ENCODE data around the gene HEPHL1. TPM values are rescaled to one million over a fixed set of nuclear protein-coding genes. Genes with fewer than 3 reads are reported as not detected.

The HEPHL1 gene
- polyA plus RNA-seq, 3 donors, result not detected

- Histone ChIP-seq H4K20me1 (ENCODE audit: insufficient read depth, low read length) (no peaks in the 10 kb centered on the region), H3K27me3 (ENCODE audit: control insufficient read depth in 2 of 2, insufficient read depth in 2 of 2, low read length in 2 of 2) (no peaks in the 10 kb centered on the region), H3K4me2 (replicated peaks; ENCODE audit: extremely low read depth, low read length, poor library complexity, severe bottlenecking) (no peak overlapping the region), H2AFZ (ENCODE audit: insufficient read depth, low read depth, low read length, poor library complexity, severe bottlenecking) (no peak overlapping the region), H3K27ac (ENCODE audit: low read depth in 1 of 2, low read length in 2 of 2) (no peak overlapping the region), H3K79me2 (ENCODE audit: insufficient read depth, low read length) (no peaks in the 10 kb centered on the region), H3K36me3 (replicated peaks in 1 of 2; ENCODE audit: control insufficient read depth in 1 of 2, insufficient read depth in 2 of 2, low read length in 2 of 2) (no peaks in the 10 kb centered on the region), H3K9ac (ENCODE audit: insufficient read depth, low read length, poor library complexity, severe bottlenecking) (no peak overlapping the region), H3K9me3 (replicated peaks in 1 of 2; ENCODE audit: control insufficient read depth in 1 of 2, insufficient read depth in 1 of 2, low read length in 2 of 2) (peaks cover 0 to 4% of the 10 kb centered on the region in 2 donors), H3K4me3 (replicated peaks in 1 of 3; ENCODE audit: low read depth in 2 of 3, low read length in 3 of 3) (no peak overlapping the region), H3K4me1 (ENCODE audit: control insufficient read depth in 1 of 2, insufficient read depth in 2 of 2, low read length in 2 of 2) (no peaks in the 10 kb centered on the region)
- no peak for DNase-seq
- Mint-ChIP-seq H3K4me3 (no peak overlapping the region), H3K4me1 (no peaks in the 10 kb centered on the region), H3K9me3 (peaks cover 0 to 3% (median 2%) of the 10 kb centered on the region in 7 donors), H3K27ac (no peak overlapping the region), H3K36me3 (no peaks in the 10 kb centered on the region), H3K27me3 (ENCODE audit: low read depth in 3 of 3) (peaks cover 0 to 7% (median 5%) of the 10 kb centered on the region in 3 donors)
- WGBS (ENCODE audit: insufficient coverage), result 99% methylated on average over 5 of the region's 6 CpGs
- intact Hi-C loops (cut with micrococcal nuclease), result no loop called here
- no peak for TF ChIP-seq CTCF (IDR thresholded peaks at IDR 0.05)
These were observed 68.2 kb downstream of the HEPHL1 start for GRCh38 chr11:94089341-94089740.

- peaks cover 0 to 4% of the 10 kb centered on the region in 2 donors for H3K9me3 ChIP-seq (replicated peaks in 1 of 2; ENCODE audit: control insufficient read depth in 1 of 2, insufficient read depth in 1 of 2, low read length in 2 of 2)
- DNase-seq, result no peak
- no peak overlapping the region for H3K27ac ChIP-seq (ENCODE audit: low read depth in 1 of 2, low read length in 2 of 2)
- no peaks in the 10 kb centered on the region for H3K36me3 ChIP-seq (replicated peaks in 1 of 2; ENCODE audit: control insufficient read depth in 1 of 2, insufficient read depth in 2 of 2, low read length in 2 of 2)
- no peak overlapping the region for H2AFZ ChIP-seq (ENCODE audit: insufficient read depth, low read depth, low read length, poor library complexity, severe bottlenecking)
- H3K36me3 Mint-ChIP-seq, result no peaks in the 10 kb centered on the region
- no peak overlapping the region for H3K4me3 Mint-ChIP-seq
- WGBS (ENCODE audit: insufficient coverage), result no CpG with 5 or more reads among the region's 1 CpG
- peaks cover 0 to 5% (median 2%) of the 10 kb centered on the region in 7 donors for H3K9me3 Mint-ChIP-seq
- H3K27ac Mint-ChIP-seq, result no peak overlapping the region
- intact Hi-C loops (cut with micrococcal nuclease), result no loop called here
- H3K79me2 ChIP-seq (ENCODE audit: insufficient read depth, low read length), result no peaks in the 10 kb centered on the region
- no peaks in the 10 kb centered on the region for H3K27me3 ChIP-seq (ENCODE audit: control insufficient read depth in 2 of 2, insufficient read depth in 2 of 2, low read length in 2 of 2)
- no peak overlapping the region for H3K4me3 ChIP-seq (replicated peaks in 1 of 3; ENCODE audit: low read depth in 2 of 3, low read length in 3 of 3)
- H3K27me3 Mint-ChIP-seq (ENCODE audit: low read depth in 3 of 3), result peaks cover 0 to 7% (median 5%) of the 10 kb centered on the region in 3 donors
- no peaks in the 10 kb centered on the region for H3K4me1 Mint-ChIP-seq
- H3K4me2 ChIP-seq (replicated peaks; ENCODE audit: extremely low read depth, low read length, poor library complexity, severe bottlenecking), result no peak overlapping the region
- no peak overlapping the region for H3K9ac ChIP-seq (ENCODE audit: insufficient read depth, low read length, poor library complexity, severe bottlenecking)
- no peaks in the 10 kb centered on the region for H3K4me1 ChIP-seq (ENCODE audit: control insufficient read depth in 1 of 2, insufficient read depth in 2 of 2, low read length in 2 of 2)
- TF ChIP-seq CTCF (IDR thresholded peaks at IDR 0.05), result no peak
- H4K20me1 ChIP-seq (ENCODE audit: insufficient read depth, low read length), result no peaks in the 10 kb centered on the region
These were observed 69.2 kb downstream of the HEPHL1 start for GRCh38 chr11:94090401-94090800.

Measured in CD14-positive monocyte (primary cell).